C4-2B (cell line): ENCODE measurements around the gene C10orf105.

Experiments
- H3K27ac ChIP-seq: fragments of 450-650 bp; 2 replicates; pipeline ENCODE4 v1.5.1; 2017
- CTCF ChIP-seq: fragments of 450-650 bp; conservative IDR thresholded peaks from 2 replicates; pipeline ENCODE4 v1.5.1; 2017; ENCODE audit warnings: mild to moderate bottlenecking
- ZFX ChIP-seq: fragments of 450-650 bp; IDR thresholded peaks from 2 replicates; pipeline ENCODE4 v1.6.1; 2017

The C10orf105 gene

GRCh38 chr10:71714031-71714410 lies 5.6 kb downstream of the C10orf105 start:
- TF ChIP-seq CTCF: no peak
- TF ChIP-seq ZFX: no peak
- no peak overlapping the region for H3K27ac ChIP-seq

DNA sequence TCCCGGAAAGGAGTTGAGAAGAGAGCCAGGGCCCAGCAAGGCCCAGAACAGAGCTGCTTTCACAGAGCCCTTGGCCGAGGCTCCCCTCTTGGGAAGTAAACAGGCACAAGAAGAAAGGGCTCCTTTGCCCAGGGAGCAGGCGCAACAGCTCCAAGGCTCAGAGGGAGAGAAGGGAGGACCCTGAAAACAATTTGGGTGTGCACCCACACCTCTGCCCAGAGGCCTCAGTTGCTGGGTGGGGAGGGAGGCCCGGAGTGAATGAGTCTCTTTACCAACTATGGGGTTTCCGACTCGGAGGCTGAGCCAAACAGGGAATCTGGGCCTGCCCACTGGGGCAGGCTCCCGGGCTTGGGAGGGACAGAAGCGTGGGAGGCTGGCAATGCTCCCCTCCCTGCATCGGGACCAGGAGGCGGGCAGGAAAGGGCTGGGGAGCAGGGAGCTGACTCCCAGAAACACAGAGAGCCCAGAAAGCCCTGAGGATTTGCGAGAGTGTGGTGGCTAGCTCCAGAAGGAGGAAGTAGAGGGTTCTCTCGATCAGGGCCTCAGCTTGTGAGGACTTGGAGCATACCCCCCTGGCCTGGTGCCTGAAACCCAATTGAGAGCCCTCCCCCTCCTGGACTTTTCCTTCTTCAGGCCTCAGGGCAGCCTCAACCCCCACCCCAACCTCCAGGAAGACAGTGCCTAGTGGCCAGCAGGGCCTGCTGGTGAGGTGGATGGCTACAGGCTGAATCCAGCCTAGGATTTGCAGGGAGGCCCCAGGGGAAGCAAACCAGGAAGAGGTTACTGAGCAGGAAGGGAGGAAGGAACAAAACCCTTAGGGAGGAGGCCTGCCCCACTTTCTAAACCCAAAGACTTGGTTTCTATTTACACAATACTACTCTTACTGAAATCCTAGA lies 6.2 kb downstream of the C10orf105 start:
- TF ChIP-seq CTCF: no peak
- TF ChIP-seq ZFX: no peak
- H3K27ac ChIP-seq: no peak overlapping the region

- no peak overlapping the region for H3K27ac ChIP-seq
- TF ChIP-seq ZFX (no peak), CTCF (no peak)
These were observed 6.9 kb downstream of the C10orf105 start for GRCh38 chr10:71712572-71713134.

DNA sequence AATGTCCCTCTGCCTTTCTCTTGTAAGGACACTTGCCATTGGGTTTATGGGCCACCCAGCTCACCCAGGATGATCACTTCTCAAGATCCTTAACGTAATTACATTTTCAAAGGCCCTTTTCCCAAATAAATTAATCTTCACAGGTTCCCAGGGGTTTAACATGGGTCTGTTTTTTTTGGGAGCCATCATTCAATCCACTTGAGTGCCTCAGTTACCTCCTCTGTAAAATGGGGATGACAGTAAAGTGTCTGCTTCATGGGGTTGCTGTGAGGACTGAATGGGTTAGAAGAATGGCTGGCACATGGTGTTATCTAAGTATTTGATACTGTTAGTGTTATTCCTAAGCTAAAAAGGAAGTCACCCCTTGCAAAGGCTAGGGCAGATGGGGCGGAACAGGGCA lies 7.4 kb downstream of the C10orf105 start:
- H3K27ac ChIP-seq: no peak overlapping the region
- TF ChIP-seq CTCF: no peak
- no peak for TF ChIP-seq ZFX

- TF ChIP-seq CTCF: no peak
- no peak for TF ChIP-seq ZFX
- H3K27ac ChIP-seq: no peak overlapping the region
These were observed 8.4 kb downstream of the C10orf105 start for GRCh38 chr10:71711052-71711623.

- H3K27ac ChIP-seq: no peak overlapping the region
- TF ChIP-seq ZFX (no peak), CTCF (no peak)
These were observed 9.1 kb downstream of the C10orf105 start for GRCh38 chr10:71710519-71710918.
